ENCODE data around the gene MDP1. TPM values are rescaled to one million over a fixed set of nuclear protein-coding genes. Genes with fewer than 3 reads are reported as not detected.

The MDP1 gene
- total and polyA plus RNA-seq, 2 experiments from 2014 or later: 9.8 to 31.1 TPM

- Histone ChIP-seq H3K27ac (ENCODE audit: low read depth) (no peak overlapping the region), H3K4me3 (no peak overlapping the region), H3K79me2 (replicated peaks; ENCODE audit: insufficient read depth) (no peaks in the 10 kb centered on the region), H4K20me1 (replicated peaks; ENCODE audit: insufficient read depth) (no peaks in the 10 kb centered on the region), H2AFZ (no peak overlapping the region), H3K4me1 (ENCODE audit: insufficient read depth) (no peaks in the 10 kb centered on the region), H3K36me3 (ENCODE audit: insufficient read depth) (no peaks in the 10 kb centered on the region), H3K27me3 (ENCODE audit: insufficient read depth) (no peaks in the 10 kb centered on the region), H3F3A (replicated peaks; ENCODE audit: low read depth) (no peaks in the 10 kb centered on the region), H3K9me2 (ENCODE audit: insufficient read depth) (no peaks in the 10 kb centered on the region), H3K4me2 (no peak overlapping the region)
- H3K27ac Mint-ChIP-seq: no peak overlapping the region
- DNase-seq (ENCODE audit: low spot score) (no peak), ATAC-seq (no peak)
- no peaks in the 10 kb centered on the region for H3K9me3 Mint-ChIP-seq
- TF ChIP-seq NANOG (IDR thresholded peaks at IDR 0.05; ENCODE audit: borderline replicate concordance): no peak
- no peak for TF ChIP-seq STAT1 (IDR thresholded peaks at IDR 0.05; ENCODE audit: unreplicated experiment)
- no peak for TF ChIP-seq EZH2phosphoT487 (IDR thresholded peaks at IDR 0.05; ENCODE audit: unreplicated experiment)
- TF ChIP-seq ZNF331 (CRISPR knock-in tag; IDR thresholded peaks at IDR 0.05; ENCODE audit: low read depth): no peak
- H3K4me1 Mint-ChIP-seq: peaks cover 4% of the 10 kb centered on the region; the same call in 2 of the 3 replicates
- H3K36me3 Mint-ChIP-seq (ENCODE audit: low read depth): no peaks in the 10 kb centered on the region
- peaks cover 16% of the 10 kb centered on the region for H3K27me3 Mint-ChIP-seq (ENCODE audit: insufficient read depth, low read depth, poor library complexity)
- H3K4me3 Mint-ChIP-seq: no peak overlapping the region
Observed at GRCh38 chr14:24258548-24259265, 42.8 kb upstream of the MDP1 start.

- Mint-ChIP-seq H3K36me3 (ENCODE audit: low read depth) (no peaks in the 10 kb centered on the region), H3K27me3 (ENCODE audit: insufficient read depth, low read depth, poor library complexity) (peaks cover 16% of the 10 kb centered on the region), H3K4me1 (peaks cover 4% of the 10 kb centered on the region; the same call in 2 of the 3 replicates), H3K4me3 (no peak overlapping the region), H3K27ac (no peak overlapping the region), H3K9me3 (no peaks in the 10 kb centered on the region)
- Histone ChIP-seq H3K4me1 (ENCODE audit: insufficient read depth) (no peaks in the 10 kb centered on the region), H3K79me2 (replicated peaks; ENCODE audit: insufficient read depth) (no peaks in the 10 kb centered on the region), H3K4me3 (no peak overlapping the region), H3K36me3 (ENCODE audit: insufficient read depth) (no peaks in the 10 kb centered on the region), H2AFZ (no peak overlapping the region), H4K20me1 (replicated peaks; ENCODE audit: insufficient read depth) (no peaks in the 10 kb centered on the region), H3K27ac (ENCODE audit: low read depth) (no peak overlapping the region), H3K9me2 (ENCODE audit: insufficient read depth) (no peaks in the 10 kb centered on the region), H3F3A (replicated peaks; ENCODE audit: low read depth) (no peaks in the 10 kb centered on the region), H3K27me3 (ENCODE audit: insufficient read depth) (no peaks in the 10 kb centered on the region), H3K4me2 (no peak overlapping the region)
- no peak for ATAC-seq
- TF ChIP-seq STAT1 (IDR thresholded peaks at IDR 0.05; ENCODE audit: unreplicated experiment) (no peak), EZH2phosphoT487 (IDR thresholded peaks at IDR 0.05; ENCODE audit: unreplicated experiment) (no peak), ZNF462 (CRISPR knock-in tag; IDR thresholded peaks at IDR 0.05) (no peak), ETS1 (IDR thresholded peaks at IDR 0.05) (no peak)
- DNase-seq (ENCODE audit: low spot score): no peak
Observed at GRCh38 chr14:24258119-24258518, 42.3 kb upstream of the MDP1 start.
